HL-60 (cell line): ENCODE measurements around the gene USF2.

Source experiments
- POLR2AphosphoS5 ChIP-seq: IDR thresholded peaks from 2 replicates; pipeline ENCODE4 v1.6.1; 2012; ENCODE audit warnings: low read depth
- SPI1 ChIP-seq: IDR thresholded peaks from 2 replicates; pipeline ENCODE4 v1.6.1; 2012; ENCODE audit warnings: low read depth, mild to moderate bottlenecking, borderline replicate concordance
- TF ChIP-seq, protein P1 (sequence below): IDR thresholded peaks from one replicate; pipeline ENCODE4 v1.5.1; 2011; ENCODE audit warnings: low read length, control low read depth, inconsistent platforms; ENCODE audit not compliant: insufficient read depth

DNA sequence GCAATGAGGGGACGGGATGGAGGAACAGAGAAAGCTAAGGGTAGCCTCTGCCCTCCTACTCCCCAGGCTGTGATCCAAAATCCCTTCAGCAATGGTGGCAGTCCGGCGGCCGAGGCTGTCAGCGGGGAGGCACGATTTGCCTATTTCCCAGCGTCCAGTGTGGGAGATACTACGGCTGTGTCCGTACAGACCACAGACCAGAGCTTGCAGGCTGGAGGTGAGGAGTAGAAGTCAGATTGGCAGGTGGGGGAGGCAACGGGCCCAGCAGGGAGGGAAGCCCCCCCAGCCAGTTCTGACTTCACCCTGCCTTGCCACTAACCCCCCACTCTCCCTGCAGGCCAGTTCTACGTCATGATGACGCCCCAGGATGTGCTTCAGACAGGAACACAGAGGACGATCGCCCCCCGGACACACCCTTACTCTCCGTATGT is 1.6 kb downstream of the USF2 start:
- TF ChIP-seq, protein P1, sequence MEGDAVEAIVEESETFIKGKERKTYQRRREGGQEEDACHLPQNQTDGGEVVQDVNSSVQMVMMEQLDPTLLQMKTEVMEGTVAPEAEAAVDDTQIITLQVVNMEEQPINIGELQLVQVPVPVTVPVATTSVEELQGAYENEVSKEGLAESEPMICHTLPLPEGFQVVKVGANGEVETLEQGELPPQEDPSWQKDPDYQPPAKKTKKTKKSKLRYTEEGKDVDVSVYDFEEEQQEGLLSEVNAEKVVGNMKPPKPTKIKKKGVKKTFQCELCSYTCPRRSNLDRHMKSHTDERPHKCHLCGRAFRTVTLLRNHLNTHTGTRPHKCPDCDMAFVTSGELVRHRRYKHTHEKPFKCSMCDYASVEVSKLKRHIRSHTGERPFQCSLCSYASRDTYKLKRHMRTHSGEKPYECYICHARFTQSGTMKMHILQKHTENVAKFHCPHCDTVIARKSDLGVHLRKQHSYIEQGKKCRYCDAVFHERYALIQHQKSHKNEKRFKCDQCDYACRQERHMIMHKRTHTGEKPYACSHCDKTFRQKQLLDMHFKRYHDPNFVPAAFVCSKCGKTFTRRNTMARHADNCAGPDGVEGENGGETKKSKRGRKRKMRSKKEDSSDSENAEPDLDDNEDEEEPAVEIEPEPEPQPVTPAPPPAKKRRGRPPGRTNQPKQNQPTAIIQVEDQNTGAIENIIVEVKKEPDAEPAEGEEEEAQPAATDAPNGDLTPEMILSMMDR, result no peak
- no peak for TF ChIP-seq SPI1
- TF ChIP-seq POLR2AphosphoS5, result no peak
